ENCODE results near the gene FBXW10.
"Not testable (repeated sequence)": the region's sequence is repeated elsewhere in the genome, so short reads cannot be mapped to it uniquely, and the experiment has no call there.

The FBXW10 gene

DNA sequence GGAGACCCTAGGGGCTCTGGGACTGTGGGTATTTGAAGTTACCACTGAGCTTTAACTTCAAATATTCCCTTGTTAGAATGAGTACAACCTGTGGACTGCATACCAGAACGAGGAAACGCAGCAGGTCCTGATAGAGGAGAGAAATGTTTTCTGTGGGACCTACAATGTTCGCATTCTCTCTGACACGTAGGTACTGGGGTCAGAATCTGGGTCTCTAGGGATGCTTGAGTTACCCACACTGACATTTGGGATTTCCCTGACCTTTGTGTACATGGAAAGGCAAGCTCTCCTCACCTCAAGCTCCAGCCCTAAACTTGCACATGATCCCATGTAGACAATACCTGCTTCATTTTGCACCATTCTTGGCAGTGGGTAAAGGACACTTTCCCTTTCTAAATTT lies 12.1 kb downstream of the FBXW10 start:
- not testable (repeated sequence) for DNase-seq

DNA sequence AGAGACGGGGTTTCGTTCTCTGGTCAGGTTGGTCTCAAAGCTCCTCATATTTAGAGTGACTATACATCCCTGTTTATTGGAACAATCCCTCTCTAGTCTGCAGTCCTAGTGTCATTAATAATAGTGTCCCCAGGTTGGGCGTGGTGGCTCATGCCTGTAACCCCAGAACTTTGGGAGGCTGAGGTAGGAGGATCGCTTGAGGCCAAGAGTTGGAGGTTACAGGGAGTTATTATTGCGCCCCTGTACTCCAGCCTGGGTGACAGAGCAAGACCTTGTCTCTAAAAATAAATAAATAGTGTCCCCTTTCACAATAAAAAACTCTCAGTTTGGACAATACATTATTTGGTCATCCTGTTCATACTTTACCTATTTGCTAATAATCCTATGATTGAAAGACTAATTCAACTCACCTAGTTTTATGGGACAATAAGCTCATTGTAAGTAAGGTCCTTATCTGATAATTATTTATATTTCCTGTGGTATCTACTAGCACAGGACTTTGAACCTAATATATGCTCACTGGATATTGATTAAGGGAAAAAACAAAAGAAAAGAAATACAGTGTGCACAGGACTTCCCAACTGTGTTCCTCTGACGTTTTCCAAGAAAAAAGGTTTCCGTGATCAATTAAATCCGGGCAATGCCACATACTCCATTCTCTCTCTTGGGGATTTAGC lies 13.7 kb downstream of the FBXW10 start:
- DNase-seq = not testable (repeated sequence)

DNA sequence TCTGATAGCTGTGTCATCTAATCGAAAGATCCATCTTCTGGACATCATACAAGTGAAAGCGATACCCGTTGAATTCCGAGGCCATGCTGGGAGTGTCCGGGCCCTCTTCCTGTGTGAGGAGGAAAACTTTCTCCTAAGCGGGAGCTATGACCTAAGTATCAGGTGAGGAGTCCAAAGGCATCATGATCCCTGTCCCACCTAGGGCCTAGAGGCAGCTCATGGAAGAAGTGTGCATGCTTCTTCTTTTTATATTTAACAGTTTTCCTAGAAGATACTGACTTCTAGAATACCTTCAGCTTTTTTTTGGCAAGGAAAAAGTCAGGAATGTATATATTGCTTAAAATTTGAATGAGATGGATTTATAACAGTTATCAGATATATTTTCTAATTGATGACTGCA lies 14.5 kb downstream of the FBXW10 start:
- not testable (repeated sequence) for DNase-seq

- not testable (repeated sequence) for DNase-seq
Observed at GRCh38 chr17:18760221-18760620, 16.4 kb downstream of the FBXW10 start.

DNA sequence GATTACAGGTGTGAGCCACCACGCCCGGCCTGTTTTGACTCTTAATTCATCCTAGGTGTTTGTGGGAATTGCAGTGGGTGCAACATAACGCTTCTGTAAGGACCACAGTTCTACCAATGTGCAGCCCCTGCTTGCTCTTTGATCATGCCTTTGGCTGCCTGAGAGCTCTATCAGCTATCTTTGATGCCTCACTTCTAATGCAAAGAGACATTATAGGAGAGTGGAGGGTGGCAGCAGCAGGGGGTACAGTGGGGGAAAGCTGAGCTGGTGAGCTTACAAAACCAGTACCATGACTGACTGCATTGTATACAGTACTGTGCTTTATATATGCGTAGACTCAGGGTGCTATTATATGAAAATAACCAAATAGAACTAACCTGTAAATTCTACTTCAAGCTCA lies 26.7 kb downstream of the FBXW10 start:
- not testable (repeated sequence) for DNase-seq

- DNase-seq = not testable (repeated sequence)
Observed at GRCh38 chr17:18771066-18771465, 27.2 kb downstream of the FBXW10 start.

DNA sequence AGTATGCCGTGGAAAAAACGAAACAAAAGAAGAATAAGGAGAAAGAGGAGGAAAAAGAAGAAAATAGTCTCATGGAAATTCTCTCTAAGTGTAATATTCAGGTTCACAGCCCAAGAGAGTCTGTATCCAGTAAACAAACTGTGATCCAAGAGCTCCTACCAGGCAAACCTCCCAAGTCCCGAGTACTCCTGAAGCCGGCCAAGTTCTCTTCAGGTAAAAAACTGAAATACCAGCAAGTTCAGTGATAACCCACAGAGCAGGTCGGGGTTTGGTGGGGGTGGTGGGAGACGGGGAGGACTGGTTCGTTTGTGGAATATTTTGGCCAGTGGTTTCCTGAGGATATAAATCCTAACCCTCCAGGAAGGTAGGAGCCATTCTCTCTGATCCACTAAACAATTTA lies 28.6 kb downstream of the FBXW10 start:
- no peak for DNase-seq

DNA sequence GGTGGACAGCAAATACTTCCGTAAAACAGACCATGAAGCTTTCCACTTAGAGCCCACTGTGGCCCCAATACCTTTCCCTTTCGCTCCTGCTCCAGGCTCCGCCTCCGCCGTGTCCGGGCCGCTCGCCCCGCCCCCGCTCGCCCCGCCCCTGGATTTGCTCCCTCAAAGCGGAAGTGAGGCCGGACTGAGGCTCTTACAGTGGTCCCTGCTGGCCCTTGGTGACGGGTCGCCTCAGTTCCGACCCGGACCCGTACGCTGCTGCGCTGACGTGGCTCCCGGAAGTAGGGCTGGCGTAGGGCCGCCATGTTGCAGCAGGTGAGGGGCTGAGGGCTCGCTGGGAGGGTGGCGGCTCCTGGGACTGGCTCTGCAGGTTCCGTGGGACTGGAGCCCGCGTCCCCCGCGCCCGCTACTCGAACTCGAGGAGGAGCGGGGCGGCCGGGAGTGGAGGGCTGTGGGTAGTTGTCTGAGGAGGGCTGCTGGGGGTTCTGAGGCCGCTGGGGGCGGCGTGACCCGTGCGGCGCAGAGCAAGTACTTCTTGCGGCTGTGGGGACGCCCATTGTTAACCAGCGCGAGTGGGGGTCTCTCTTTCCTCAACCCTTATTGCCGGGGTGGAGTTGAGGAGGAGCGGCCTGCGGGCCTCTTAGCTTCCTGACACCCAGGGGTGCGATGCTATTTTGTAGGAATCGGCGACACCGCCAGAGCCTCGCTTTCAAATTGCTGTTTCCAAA lies 37.3 kb downstream of the FBXW10 start, which contains the start of gene TVP23B:
TVP23B (plus strand) TSS at position 193 of the 728 bp plus-strand sequence; CDS start at position 304, 111 bp downstream.
- DNase-seq = peak; percentile 96

GRCh38 chr17:18781805-18782204 lies 38.0 kb downstream of the FBXW10 start:
- DNase-seq = not testable (repeated sequence)

DNA sequence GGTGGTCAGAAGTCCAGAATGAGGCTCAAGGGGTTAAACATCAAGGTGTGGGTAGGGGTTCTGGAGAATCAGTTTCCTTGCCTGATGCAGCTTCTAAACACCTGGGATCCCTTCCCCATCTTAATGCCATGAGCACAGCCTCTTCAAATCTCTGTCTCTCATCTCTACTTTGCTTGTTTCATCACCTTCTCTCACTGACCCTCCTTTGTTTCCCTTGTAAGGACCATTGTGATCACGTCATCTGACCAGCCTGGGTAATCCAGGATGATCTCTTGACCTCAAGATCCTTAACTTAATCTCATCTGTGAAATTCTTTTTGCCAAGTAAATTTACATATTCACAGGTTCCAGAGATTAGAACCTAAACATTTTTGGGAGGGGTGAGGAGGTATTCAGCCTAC lies 42.1 kb downstream of the FBXW10 start:
- DNase-seq = not testable (repeated sequence)

GRCh38 chr17:18786890-18787289 lies 43.0 kb downstream of the FBXW10 start:
- not testable (repeated sequence) for DNase-seq

DNA sequence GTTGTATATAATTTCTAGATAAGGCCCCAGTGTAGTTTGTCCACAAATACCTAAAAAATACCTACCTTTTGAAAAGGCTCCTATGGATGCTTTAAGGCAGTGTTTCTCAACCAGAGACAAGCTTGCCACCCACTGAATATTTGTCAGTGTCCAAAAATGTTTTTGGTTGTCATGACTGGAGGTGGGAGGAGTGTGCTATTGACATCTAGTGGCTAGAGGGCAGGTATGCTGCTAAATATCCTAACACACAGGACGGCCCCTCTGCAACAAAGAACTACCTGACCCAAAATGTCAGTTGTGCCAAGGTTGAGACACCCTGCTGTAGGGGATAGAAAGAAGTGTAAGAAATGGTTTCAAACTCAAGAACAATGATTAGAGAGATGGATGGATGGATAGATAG lies 47.5 kb downstream of the FBXW10 start:
- not testable (repeated sequence) for DNase-seq

DNA sequence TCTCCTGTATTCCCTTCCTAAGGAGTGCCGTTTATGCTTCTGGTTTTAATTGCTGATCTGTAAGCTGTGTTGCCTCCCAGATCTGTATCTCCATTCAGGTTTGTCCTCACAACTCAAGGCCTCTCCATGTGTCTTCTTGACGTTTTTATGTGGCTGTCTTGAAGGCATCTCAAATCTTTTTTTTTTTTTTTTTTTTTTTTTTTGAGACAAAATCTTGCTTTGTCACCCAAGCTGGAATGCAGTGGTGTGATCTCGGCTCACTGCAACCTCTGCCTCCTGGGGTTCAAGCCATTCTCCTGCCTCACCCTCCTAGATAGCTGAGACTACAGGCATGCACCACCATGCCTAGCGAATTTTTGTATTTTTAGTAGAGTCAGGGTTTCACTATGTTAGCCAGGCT lies 51.0 kb downstream of the FBXW10 start:
- DNase-seq = peak; percentile 34

- DNase-seq = not testable (repeated sequence)
Observed at GRCh38 chr17:18796887-18797286, 53.0 kb downstream of the FBXW10 start.

GRCh38 chr17:18803458-18804245 lies 59.8 kb downstream of the FBXW10 start:
- not testable (repeated sequence) for DNase-seq

GRCh38 chr17:18815924-18816323 lies 72.1 kb downstream of the FBXW10 start:
- not testable (repeated sequence) for DNase-seq

GRCh38 chr17:18816489-18817371 lies 72.9 kb downstream of the FBXW10 start:
- peak; percentile 73 for DNase-seq

GRCh38 chr17:18821430-18821829 lies 77.6 kb downstream of the FBXW10 start:
- peak; percentile 8 for DNase-seq

DNA sequence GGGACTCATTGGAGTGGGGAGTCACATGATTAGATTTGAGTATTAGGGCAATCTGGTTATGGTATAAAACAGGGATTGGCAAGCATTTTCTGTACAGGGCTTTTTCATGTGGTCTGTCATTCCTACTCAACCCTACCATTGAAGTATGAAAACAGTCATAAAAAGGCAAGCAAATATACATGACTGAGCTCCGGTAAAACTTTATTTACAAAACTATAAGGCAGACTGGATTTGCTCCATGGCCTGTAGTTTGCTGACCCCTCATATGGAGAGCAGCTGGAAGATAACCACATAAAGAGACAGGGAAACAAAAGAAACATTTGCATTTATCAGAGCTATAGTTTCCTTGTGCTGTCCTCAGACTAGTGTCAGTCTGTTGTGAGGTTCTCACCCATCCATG lies 83.8 kb downstream of the FBXW10 start:
- not testable (repeated sequence) for DNase-seq

All from fibroblast of skin of abdomen (primary cell).